Thymus (tissue), 11 donors: ENCODE data around the gene ST7. TPM values are rescaled to one million over a fixed set of nuclear protein-coding genes. Genes with fewer than 3 reads are reported as not detected.

Source experiments
- DNase-seq, 9 donors: peaks; one replicate each; pipeline ENCODE4 v3.0.0-alpha.2; 2013; ENCODE audit warnings: low spot score in 9 of 9, low read depth in 6 of 9, missing footprints in 1 of 9
- H3K27ac ChIP-seq, 2 donors: one replicate each; pipeline ENCODE4 v1.5.1; 2013; ENCODE audit warnings: control low read depth in 1 of 2, low read depth in 1 of 2, low read length in 1 of 2, mild to moderate bottlenecking in 1 of 2, moderate library complexity in 1 of 2
- H3K27me3 ChIP-seq, 2 donors: one replicate each; pipeline ENCODE4 v1.5.1; 2013; ENCODE audit warnings: low read length in 1 of 2; ENCODE audit not compliant: control insufficient read depth in 2 of 2, insufficient read depth in 1 of 2
- H3K36me3 ChIP-seq, 2 donors: one replicate each; pipeline ENCODE4 v1.5.1; 2013; ENCODE audit warnings: low read length in 1 of 2, mild to moderate bottlenecking in 1 of 2, moderate library complexity in 1 of 2; ENCODE audit not compliant: control insufficient read depth in 2 of 2, insufficient read depth in 2 of 2
- H3K4me1 ChIP-seq, 2 donors: one replicate each; pipeline ENCODE4 v1.5.1; 2013; ENCODE audit warnings: low read length in 2 of 2; ENCODE audit not compliant: control insufficient read depth in 2 of 2, insufficient read depth in 2 of 2
- H3K4me3 ChIP-seq, 2 donors: one replicate each; pipeline ENCODE4 v1.5.1; 2013; ENCODE audit warnings: low read length in 2 of 2, control low read depth in 1 of 2, mild to moderate bottlenecking in 1 of 2
- H3K9me3 ChIP-seq, 2 donors: one replicate each; pipeline ENCODE4 v1.5.1; 2013; ENCODE audit warnings: low read length in 1 of 2, mild to moderate bottlenecking in 1 of 2; ENCODE audit not compliant: control insufficient read depth in 2 of 2, insufficient read depth in 1 of 2
- WGBS: extraction: QIAGEN DNeasy Blood & Tissue Kit; methylation state at CpG from one replicate; pipeline ENCODE4 v1.1.7; 2013; 5-methylcytosine and 5-hydroxymethylcytosine counted together
- polyA plus RNA-seq: library from polyadenylated mRNA; stranded (reverse); fragments of 200-250 nt; gene quantifications from one replicate; pipeline ENCODE4 v1.2.3, GENCODE V29; 2013
- total RNA-seq: library from RNA; stranded (reverse); fragments of 120-200 nt; gene quantifications from one replicate; pipeline ENCODE4 v1.2.4, GENCODE V29; 2013
- donor health status: healthy.

The ST7 gene
- total and polyA plus RNA-seq, 2 donors = 9.3 to 11.5 TPM

DNA sequence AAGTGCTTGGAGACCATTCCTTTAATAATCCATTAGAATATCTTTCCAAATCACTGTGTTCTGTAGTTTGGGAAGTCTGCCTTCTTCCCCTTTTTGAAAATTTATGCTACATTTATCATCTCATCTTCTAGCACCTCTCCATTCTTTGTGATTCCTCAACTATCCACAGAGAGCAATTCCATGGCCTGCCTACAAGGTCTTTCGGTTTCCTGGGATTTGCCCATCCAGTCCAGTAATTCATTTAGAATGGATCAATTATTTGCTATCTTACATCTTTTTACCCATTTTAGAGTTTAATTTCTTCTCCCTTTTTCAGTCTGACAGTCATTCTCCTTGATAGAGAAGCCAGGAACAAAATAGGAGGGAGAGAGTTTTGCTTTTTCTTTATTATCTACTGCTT lies 179.8 kb downstream of the ST7 start:
- no peaks in the 10 kb centered on the region for H3K36me3 ChIP-seq

DNA sequence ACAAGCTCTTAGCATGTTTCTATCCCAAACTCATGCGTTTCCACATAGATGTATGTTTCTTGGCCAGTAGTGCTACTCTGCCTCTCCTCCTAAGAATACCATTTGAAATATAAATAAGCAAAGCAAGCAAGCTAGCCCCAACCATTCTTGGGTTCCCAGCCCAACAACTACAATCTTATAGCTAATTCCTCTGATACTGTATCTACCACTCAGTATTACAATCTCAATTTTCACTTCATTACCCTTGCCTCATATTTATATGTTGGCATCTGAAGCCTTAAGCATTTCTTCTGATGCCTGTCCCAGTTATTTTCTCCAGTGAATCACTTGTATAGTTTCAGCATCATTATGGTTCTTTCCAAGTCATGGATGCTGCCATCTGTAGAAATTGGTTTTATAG lies 181.1 kb downstream of the ST7 start:
- no peaks in the 10 kb centered on the region for H3K4me1 ChIP-seq
- H3K9me3 ChIP-seq = no peaks in the 10 kb centered on the region
- DNase-seq = no peak
- H3K27ac ChIP-seq = no peak overlapping the region
- no peaks in the 10 kb centered on the region for H3K27me3 ChIP-seq
- no peak overlapping the region for H3K4me3 ChIP-seq
- 98% methylated on average over 1 of the region's 1 CpG for WGBS
- H3K36me3 ChIP-seq = no peaks in the 10 kb centered on the region

More for the DNA sequence above, 179.8 kb downstream of the ST7 start:
- Histone ChIP-seq H3K27me3 (no peaks in the 10 kb centered on the region), H3K4me3 (no peak overlapping the region), H3K9me3 (no peaks in the 10 kb centered on the region), H3K4me1 (no peaks in the 10 kb centered on the region), H3K27ac (no peak overlapping the region)
- 97% methylated on average over 1 of the region's 1 CpG for WGBS
- no peak for DNase-seq

DNA sequence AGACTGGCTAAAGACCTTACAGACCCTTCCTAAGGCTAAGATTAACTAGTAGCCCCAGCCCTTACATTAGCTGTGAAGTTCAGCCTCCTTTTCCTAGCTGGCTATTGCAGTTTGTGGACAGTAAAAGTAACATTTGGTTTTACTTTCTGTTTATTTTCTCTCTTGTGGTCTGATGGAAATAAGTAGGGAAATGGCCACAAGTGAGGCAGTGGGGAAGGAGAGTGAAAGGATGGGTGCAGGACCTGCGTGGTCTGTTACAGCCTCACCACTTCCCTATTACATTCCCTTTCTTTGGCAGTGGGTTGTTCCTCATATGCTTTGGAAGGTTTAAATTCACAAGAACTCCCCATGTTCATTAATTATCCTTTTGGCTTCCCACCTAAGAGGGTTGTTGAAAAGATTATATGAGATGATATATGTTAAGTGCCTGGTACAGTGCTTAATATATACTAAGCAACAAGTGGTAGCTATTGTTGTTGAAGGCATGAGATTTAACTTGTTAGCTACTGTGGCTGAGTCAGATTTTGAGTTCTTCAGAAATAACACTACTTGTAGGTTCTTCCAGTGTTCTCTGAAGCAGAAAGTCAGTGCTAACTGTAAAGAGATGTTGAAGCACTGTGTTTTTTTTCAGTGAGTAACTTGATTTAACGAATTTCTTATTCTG lies 181.7 kb downstream of the ST7 start:
- H3K27me3 ChIP-seq = no peaks in the 10 kb centered on the region
- H3K36me3 ChIP-seq = no peaks in the 10 kb centered on the region
- no peaks in the 10 kb centered on the region for H3K9me3 ChIP-seq
- no peak overlapping the region for H3K27ac ChIP-seq
- no peak overlapping the region for H3K4me3 ChIP-seq
- no peak for DNase-seq
- no peaks in the 10 kb centered on the region for H3K4me1 ChIP-seq
- WGBS = 80% methylated on average over 2 of the region's 2 CpGs

DNA sequence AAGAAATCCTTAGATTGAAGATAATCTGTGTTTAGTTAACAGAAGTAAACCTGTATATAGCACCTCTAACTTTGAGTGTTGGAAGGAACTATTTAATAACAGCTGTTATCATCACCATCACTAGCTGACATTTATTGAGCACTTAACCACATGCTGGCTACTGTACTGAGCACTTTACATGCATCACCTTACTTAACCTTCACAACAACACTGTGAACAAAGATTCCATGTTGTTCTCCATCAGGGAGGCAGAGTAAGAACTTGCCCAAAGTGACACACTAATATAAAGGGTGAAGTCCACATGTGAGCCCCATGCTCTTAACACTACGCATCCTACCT lies 182.2 kb downstream of the ST7 start:
- 99% methylated on average over 1 of the region's 1 CpG for WGBS

DNA sequence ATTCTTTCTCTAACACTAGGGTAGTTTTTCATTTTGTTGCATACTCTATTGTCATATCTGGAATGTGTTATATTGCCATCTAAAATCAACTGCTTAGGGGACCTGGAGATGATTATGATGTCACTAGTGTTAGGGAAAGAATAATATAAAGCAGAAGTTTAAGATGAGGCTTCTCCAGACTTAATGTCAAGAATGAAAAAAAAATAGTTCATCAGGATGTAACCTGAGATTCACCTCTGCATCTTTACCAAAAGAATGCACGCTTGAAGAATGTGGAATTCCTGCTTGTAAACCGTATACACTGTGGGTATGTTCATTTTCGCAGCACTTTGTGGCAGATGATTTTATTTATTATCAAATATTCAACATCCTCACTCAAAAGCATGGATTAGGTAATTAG lies 184.6 kb downstream of the ST7 start:
- H3K4me3 ChIP-seq = no peak overlapping the region
- WGBS = 95% methylated on average over 3 of the region's 3 CpGs
- H3K9me3 ChIP-seq = no peaks in the 10 kb centered on the region
- no peak for DNase-seq
- H3K27ac ChIP-seq = no peak overlapping the region
- no peaks in the 10 kb centered on the region for H3K36me3 ChIP-seq
- no peaks in the 10 kb centered on the region for H3K27me3 ChIP-seq
- no peaks in the 10 kb centered on the region for H3K4me1 ChIP-seq

More for the DNA sequence above, 182.2 kb downstream of the ST7 start:
- Histone ChIP-seq H3K9me3 (no peaks in the 10 kb centered on the region), H3K4me3 (no peak overlapping the region), H3K27me3 (no peaks in the 10 kb centered on the region), H3K4me1 (no peaks in the 10 kb centered on the region), H3K36me3 (no peaks in the 10 kb centered on the region), H3K27ac (no peak overlapping the region)
- DNase-seq = no peak

DNA sequence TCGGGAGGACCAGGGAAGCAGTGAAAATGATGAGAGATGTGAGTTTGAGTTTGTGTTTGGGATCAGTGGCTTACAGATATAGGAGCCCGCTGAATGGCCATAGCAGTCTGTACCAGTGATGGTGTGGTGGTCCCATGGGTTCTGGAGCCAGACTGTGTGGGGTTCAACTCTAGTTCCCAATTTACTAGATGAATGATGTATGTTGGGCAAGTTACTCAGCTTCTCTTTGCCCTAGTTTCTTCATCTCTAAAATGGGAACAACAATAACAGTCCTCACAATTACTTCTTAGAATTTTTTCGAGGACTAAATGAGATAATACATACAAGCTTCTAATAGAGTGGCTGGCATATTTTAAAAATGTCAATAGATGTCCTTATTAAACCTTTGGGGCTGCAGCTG lies 185.2 kb downstream of the ST7 start:
- 97% methylated on average over 3 of the region's 3 CpGs for WGBS
- no peaks in the 10 kb centered on the region for H3K36me3 ChIP-seq

DNA sequence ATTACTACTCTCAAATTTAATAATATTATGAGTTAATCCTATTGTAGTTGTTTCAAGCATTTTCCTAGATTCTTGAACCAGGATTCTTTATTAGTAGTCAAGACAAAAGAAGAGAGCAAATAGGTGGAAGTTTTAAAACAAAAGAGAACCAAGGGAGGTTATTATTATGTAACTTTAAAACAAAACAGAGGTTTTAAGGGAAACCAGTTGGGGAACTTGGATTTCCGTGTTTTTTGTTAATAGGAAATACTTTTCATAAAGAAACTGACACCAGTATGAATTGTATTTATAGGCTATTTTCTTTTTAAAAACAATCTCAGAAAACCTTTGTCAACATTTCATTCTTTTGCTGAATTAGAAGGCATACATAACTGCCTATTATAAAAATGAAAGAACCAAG lies 185.7 kb downstream of the ST7 start:
- DNase-seq = no peak
- no peaks in the 10 kb centered on the region for H3K36me3 ChIP-seq
- H3K4me1 ChIP-seq = no peaks in the 10 kb centered on the region
- H3K27ac ChIP-seq = no peak overlapping the region
- no peaks in the 10 kb centered on the region for H3K27me3 ChIP-seq
- no peak overlapping the region for H3K4me3 ChIP-seq
- WGBS = 78% methylated on average over 1 of the region's 1 CpG
- H3K9me3 ChIP-seq = no peaks in the 10 kb centered on the region

More for the DNA sequence above, 185.2 kb downstream of the ST7 start:
- no peak for DNase-seq
- Histone ChIP-seq H3K4me1 (no peaks in the 10 kb centered on the region), H3K27ac (no peak overlapping the region), H3K27me3 (no peaks in the 10 kb centered on the region), H3K4me3 (no peak overlapping the region), H3K9me3 (no peaks in the 10 kb centered on the region)

DNA sequence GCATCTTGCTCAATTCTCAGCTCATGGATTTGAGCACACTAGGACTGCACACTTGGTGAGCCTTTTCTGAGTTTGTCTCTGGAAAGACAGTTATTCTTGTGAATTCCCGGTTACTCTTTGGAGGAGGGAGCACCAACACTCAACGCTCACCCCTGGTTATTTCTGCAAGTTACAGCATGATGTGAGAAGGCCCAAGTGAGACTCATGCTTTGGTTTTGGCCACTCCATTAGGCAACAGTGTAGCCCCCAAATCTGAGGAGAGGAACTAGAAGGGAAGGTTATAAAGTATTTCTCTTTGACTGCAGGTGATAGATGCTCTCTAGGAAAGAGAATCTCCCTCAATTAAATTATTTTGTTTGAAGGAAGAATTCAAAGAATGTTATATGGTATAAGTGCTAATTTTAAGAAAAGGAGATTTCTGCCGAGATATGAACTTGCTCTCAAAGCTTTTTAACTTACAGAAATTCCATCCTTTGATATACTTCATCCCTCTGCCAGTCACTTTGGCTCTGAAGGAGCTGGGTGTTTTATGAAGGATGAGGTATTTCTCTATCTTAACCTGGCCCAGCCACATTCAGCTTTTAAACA lies 186.2 kb downstream of the ST7 start:
- H3K9me3 ChIP-seq = no peaks in the 10 kb centered on the region
- no peak for DNase-seq
- H3K27me3 ChIP-seq = no peaks in the 10 kb centered on the region
- H3K4me3 ChIP-seq = no peak overlapping the region
- no peaks in the 10 kb centered on the region for H3K4me1 ChIP-seq
- no peaks in the 10 kb centered on the region for H3K36me3 ChIP-seq
- 58% methylated on average over 3 of the region's 3 CpGs for WGBS
- H3K27ac ChIP-seq = no peak overlapping the region

DNA sequence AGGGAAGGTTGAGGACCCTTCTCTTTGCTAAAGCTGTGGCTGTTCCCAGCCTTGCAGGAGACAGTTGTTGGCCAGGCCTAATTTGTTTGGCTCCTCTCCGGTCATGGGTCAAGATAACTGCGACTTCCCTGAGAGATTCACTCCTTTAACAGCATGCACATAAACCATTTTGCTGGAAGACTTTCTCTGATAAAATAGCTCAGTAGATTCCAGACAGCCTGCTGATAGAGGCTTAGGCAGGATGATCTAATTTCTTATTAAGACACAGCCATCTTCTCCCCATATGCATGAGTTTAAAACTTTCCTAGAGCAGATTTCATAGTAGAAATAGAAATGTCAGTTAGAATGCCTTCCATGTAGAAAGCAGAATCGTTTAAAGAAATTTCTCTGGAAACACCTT lies 187.6 kb downstream of the ST7 start:
- Histone ChIP-seq H3K4me3 (no peak overlapping the region), H3K27me3 (no peaks in the 10 kb centered on the region), H3K27ac (no peak overlapping the region), H3K36me3 (no peaks in the 10 kb centered on the region), H3K4me1 (no peaks in the 10 kb centered on the region), H3K9me3 (no peaks in the 10 kb centered on the region)
- no peak for DNase-seq
- WGBS = 92% methylated on average over 3 of the region's 3 CpGs
